Endothelial cell of umbilical vein (primary cell): ENCODE results near the gene CHN1. TPM values are rescaled to one million over a fixed set of nuclear protein-coding genes. Genes with fewer than 3 reads are reported as not detected.

ENCODE experiments used
- BruUV-seq: library from RNA; stranded (reverse); fragments of 400-500 nt; replicated peaks from 2 replicates; lab custom pipeline; 2021; lab: Mats Ljungman, UMichigan
- CTCF ChIA-PET: fragments of 300-600, 350-600 bp; sonication (Branson Sonifier 250); formaldehyde crosslinking; loops from one replicate; lab custom pipeline; 2021; ENCODE audit warnings: antibody characterized with exemption, inconsistent platforms; lab: Charles Lee
- POLR2A ChIA-PET: fragments of 300-600, 350-600 bp; sonication (Branson Sonifier 250); formaldehyde crosslinking; loops from one replicate; lab custom pipeline; 2021; ENCODE audit warnings: antibody characterized with exemption, inconsistent platforms; lab: Charles Lee
- DNase-seq: peaks from one replicate; pipeline ENCODE4 v3.0.0-alpha.2; 2011; ENCODE audit warnings: low read depth, low spot score
- FAIRE-seq: peaks from 2 replicates; lab custom pipeline; 2011; peaks lifted over from hg19 to GRCh38; lab: Jason Lieb, UNC
- H2AFZ ChIP-seq: 2 replicates; pipeline ENCODE4 v1.6.0; 2012; ENCODE audit warnings: low read depth, low read length, control low read depth, inconsistent platforms
- H3K27ac ChIP-seq: 2 replicates; pipeline ENCODE4 v1.5.1; 2011; ENCODE audit warnings: low read depth, mild to moderate bottlenecking, control low read depth, low read length, moderate library complexity; ENCODE audit not compliant: insufficient read depth
- H3K27me3 ChIP-seq, 2 experiments: 2 replicates each; pipeline versions ENCODE4 v1.6.0 to v1.6.1; 2011; ENCODE audit warnings: low read length in 2 of 2, mixed read lengths in 1 of 2; ENCODE audit not compliant: control insufficient read depth in 2 of 2, insufficient read depth in 2 of 2
- H3K36me3 ChIP-seq, 2 experiments: 2 replicates in 1 of 2; 3 replicates in 1 of 2; pipeline ENCODE4 v1.5.1; 2011; ENCODE audit warnings: low read length in 2 of 2, mild to moderate bottlenecking in 1 of 2, moderate library complexity in 1 of 2; ENCODE audit not compliant: control insufficient read depth in 2 of 2, insufficient read depth in 2 of 2; ENCODE audit errors: extremely low read depth in 1 of 2
- H3K4me1 ChIP-seq: 3 replicates; pipeline ENCODE4 v1.5.1; 2011; ENCODE audit warnings: mild to moderate bottlenecking, low read length; ENCODE audit not compliant: control insufficient read depth, insufficient read depth; ENCODE audit errors: extremely low read depth
- H3K4me2 ChIP-seq: 2 replicates; pipeline ENCODE4 v1.6.1; 2011; ENCODE audit warnings: low read length, control low read depth, mixed read lengths; ENCODE audit not compliant: insufficient read depth
- H3K4me3 ChIP-seq, 3 experiments: fragments of 200-600 bp in 1 of 3; sonication (generic), shearing (Covaris generic) in 1 of 3; replicated peaks in 1 of 3; 2 replicates each; pipeline ENCODE4 v1.5.1; 2011 to 2016; ENCODE audit warnings: control low read depth in 3 of 3, low read length in 3 of 3, mild to moderate bottlenecking in 2 of 3, inconsistent platforms in 1 of 3, low read depth in 1 of 3, moderate library complexity in 1 of 3; ENCODE audit not compliant: insufficient read depth in 1 of 3
- H3K79me2 ChIP-seq: 2 replicates; pipeline ENCODE4 v1.6.0; 2012; ENCODE audit warnings: low read length, inconsistent platforms; ENCODE audit not compliant: control insufficient read depth, insufficient read depth
- H3K9ac ChIP-seq: replicated peaks from 2 replicates; pipeline ENCODE3; 2011; ENCODE audit warnings: low read length, control low read depth; ENCODE audit not compliant: insufficient read depth; ENCODE audit errors: extremely low read depth
- H3K9me1 ChIP-seq: replicated peaks from 3 replicates; pipeline ENCODE4 v1.6.0; 2011; ENCODE audit warnings: mild to moderate bottlenecking, low read length; ENCODE audit not compliant: control insufficient read depth, insufficient read depth; ENCODE audit errors: extremely low read depth
- H3K9me3 ChIP-seq: replicated peaks from 2 replicates; pipeline ENCODE4 v1.5.1; 2012; ENCODE audit warnings: low read length, inconsistent platforms; ENCODE audit not compliant: control insufficient read depth, insufficient read depth
- H4K20me1 ChIP-seq: replicated peaks from 2 replicates; pipeline ENCODE3; 2011; ENCODE audit warnings: mild to moderate bottlenecking, low read length; ENCODE audit not compliant: control insufficient read depth, insufficient read depth; ENCODE audit errors: extremely low read depth
- CTCF ChIP-seq, 2 donors: IDR thresholded peaks; 1 replicate in 1 of 2; 2 replicates in 1 of 2; pipeline ENCODE4 v1.5.1; 2011; ENCODE audit warnings: low read length in 2 of 2, mild to moderate bottlenecking in 2 of 2, moderate library complexity in 2 of 2, control low read depth in 1 of 2, inconsistent platforms in 1 of 2, low read depth in 1 of 2; ENCODE audit not compliant: insufficient read depth in 1 of 2; ENCODE audit errors: extremely low read depth in 1 of 2
- EZH2 ChIP-seq: IDR thresholded peaks from 2 replicates; pipeline ENCODE4 v1.6.1; 2012; ENCODE audit warnings: borderline replicate concordance, low read depth, mild to moderate bottlenecking, moderate library complexity, low read length, inconsistent platforms; ENCODE audit not compliant: severe bottlenecking
- FOS ChIP-seq: IDR thresholded peaks from 2 replicates; pipeline ENCODE4 v1.6.1; 2011; ENCODE audit warnings: mild to moderate bottlenecking, low read length, moderate library complexity, borderline replicate concordance; ENCODE audit not compliant: insufficient read depth
- GATA2 ChIP-seq: IDR thresholded peaks from 2 replicates; pipeline ENCODE4 v1.7.0; 2011; ENCODE audit warnings: low read depth, mild to moderate bottlenecking, moderate library complexity, mixed read lengths, low read length; ENCODE audit not compliant: insufficient read length, insufficient read depth
- JUN ChIP-seq: IDR thresholded peaks from 2 replicates; pipeline ENCODE4 v1.6.1; 2011; ENCODE audit warnings: borderline replicate concordance, low read depth; ENCODE audit not compliant: insufficient read length, insufficient read depth
- MAX ChIP-seq: IDR thresholded peaks from 2 replicates; pipeline ENCODE4 v1.6.1; 2011; ENCODE audit not compliant: insufficient read depth, insufficient read length
- MYC ChIP-seq: IDR thresholded peaks from one replicate; pipeline ENCODE4 v1.6.1; 2011; ENCODE audit warnings: mild to moderate bottlenecking, low read depth, low read length
- POLR2A ChIP-seq: IDR thresholded peaks from 2 replicates; pipeline ENCODE4 v1.6.1; 2012; ENCODE audit warnings: low read depth, mild to moderate bottlenecking, control low read depth, low read length
- POLR2AphosphoS5 ChIP-seq: IDR thresholded peaks from 2 replicates; pipeline ENCODE4 v1.6.1; 2012; ENCODE audit warnings: low read depth, mild to moderate bottlenecking, control low read depth, low read length, moderate library complexity; ENCODE audit not compliant: insufficient read depth
- dilution Hi-C: fragments of 300-500 bp; cut with MboI; formaldehyde crosslinking; loops from one replicate; pipeline ENCODE4 v1.15.0; 2019; ENCODE audit warnings: low sequenced_read_pairs; ENCODE audit not compliant: extremely low pct_ligation_motif_present
- intact Hi-C: fragments of 100-400 bp; cut with micrococcal nuclease; formaldehyde crosslinking; loops from one replicate; pipeline ENCODE4 v1.10.0; 2022
- polyA plus RNA-seq, 4 experiments: library from polyadenylated mRNA; depleted of rRNA in 3 of 4; stranded (reverse) in 3 of 4; unstranded in 1 of 4; fragments of >200 nt; gene quantifications; 2 replicates each; pipeline versions ENCODE4 v1.2.1 to v1.2.3, GENCODE V29; 2011 to 2012; ENCODE audit warnings: missing spikeins in 1 of 4
- total RNA-seq: library from RNA; stranded (reverse); gene quantifications from 2 replicates; pipeline ENCODE4 v1.2.3, GENCODE V29; 2021

Gene CHN1
- total and polyA plus RNA-seq, 2 donors (not counting 3 experiments of a cell fraction or from before 2014, with no cell fraction given) = 23.3 to 24.9 TPM

GRCh38 chr2:174800436-174801205 lies 204.6 kb downstream of the CHN1 start:
- Histone ChIP-seq H2AFZ (no peak overlapping the region), H3K79me2 (no peaks in the 10 kb centered on the region), H3K9me1 (no peaks in the 10 kb centered on the region), H3K27ac (no peak overlapping the region), H3K4me1 (no peaks in the 10 kb centered on the region), H4K20me1 (no peaks in the 10 kb centered on the region), H3K4me3 (no peak overlapping the region), H3K36me3 (peaks cover 3% of the 10 kb centered on the region in 2 experiments), H3K4me2 (no peak overlapping the region), H3K9ac (no peak overlapping the region), H3K27me3 (no peaks in the 10 kb centered on the region), H3K9me3 (no peaks in the 10 kb centered on the region)
- no TSS peak for BruUV-seq
- no peak for TF ChIP-seq JUN
- TF ChIP-seq CTCF (IDR thresholded peaks at IDR 0.05; ENCODE audit: extremely low read depth in 1 of 2, insufficient read depth in 1 of 2, low read depth in 1 of 2, low read length in 2 of 2) = no peak
- TF ChIP-seq GATA2 = no peak
- no peak for TF ChIP-seq FOS
- TF ChIP-seq MAX = no peak
- TF ChIP-seq EZH2 = no peak
- TF ChIP-seq POLR2A = no peak
- TF ChIP-seq POLR2AphosphoS5 = no peak
- TF ChIP-seq MYC = no peak
- dilution Hi-C loops (no loop called here), intact Hi-C loops (no loop called here)
- ChIA-PET CTCF (interaction anchor here (1.2 kb wide), 2 partner anchors 29 to 36 kb away, joined by 3 read pairs; no protein-coding TSS in a partner anchor), POLR2A (no interaction called here)
- DNase-seq (no peak), FAIRE-seq (no peak)
